HuH-7.5 (cell line): ENCODE data around the gene HIGD1A.

Source experiments
- DNase-seq: peaks from one replicate; pipeline ENCODE4 v3.0.0; 2011; ENCODE audit warnings: low spot score

The HIGD1A gene

GRCh38 chr3:42735019-42735418 lies 69.3 kb downstream of the HIGD1A start:
- no peak for DNase-seq

DNA sequence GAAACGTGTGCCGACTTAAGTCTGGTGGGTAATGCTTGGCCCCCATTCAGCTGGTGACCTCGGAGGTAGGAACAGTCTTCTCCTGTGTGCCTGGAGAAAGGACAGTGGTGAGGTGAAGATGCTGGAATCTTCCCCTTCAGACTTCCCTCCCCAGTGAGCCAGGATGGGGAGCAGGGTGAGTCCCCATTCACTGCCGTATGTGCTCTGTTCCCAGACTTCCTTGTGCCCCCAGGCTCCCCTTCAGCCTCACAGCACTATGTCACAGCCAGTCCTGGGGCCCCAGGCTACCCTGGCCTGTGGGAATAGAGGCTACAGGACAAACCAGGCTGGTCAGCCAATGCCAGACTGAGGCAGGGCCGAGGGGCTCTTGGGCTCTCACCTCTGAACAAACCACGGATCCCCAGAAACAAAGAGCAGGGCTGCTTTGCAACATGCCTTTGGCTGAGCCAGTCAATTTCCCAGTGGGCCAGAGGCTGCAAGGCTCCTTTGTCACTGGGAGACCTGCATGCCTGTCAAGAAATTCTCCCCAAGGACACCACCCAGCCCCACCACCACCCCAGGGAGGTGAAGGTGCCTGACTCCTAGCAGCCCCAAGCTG lies 69.9 kb downstream of the HIGD1A start:
- no peak for DNase-seq

GRCh38 chr3:42733501-42734262 lies 70.6 kb downstream of the HIGD1A start:
- no peak for DNase-seq
